ENCODE results near the gene ZSCAN31. TPM values are rescaled to one million over a fixed set of nuclear protein-coding genes. Genes with fewer than 3 reads are reported as not detected.

ZSCAN31 gene
- total and polyA plus RNA-seq, 9 of the 15 experiments (the other 6 are each of a cell fraction or from before 2014, with no cell fraction given), result 3.9 to 12.1 (median 7.0) TPM

DNA sequence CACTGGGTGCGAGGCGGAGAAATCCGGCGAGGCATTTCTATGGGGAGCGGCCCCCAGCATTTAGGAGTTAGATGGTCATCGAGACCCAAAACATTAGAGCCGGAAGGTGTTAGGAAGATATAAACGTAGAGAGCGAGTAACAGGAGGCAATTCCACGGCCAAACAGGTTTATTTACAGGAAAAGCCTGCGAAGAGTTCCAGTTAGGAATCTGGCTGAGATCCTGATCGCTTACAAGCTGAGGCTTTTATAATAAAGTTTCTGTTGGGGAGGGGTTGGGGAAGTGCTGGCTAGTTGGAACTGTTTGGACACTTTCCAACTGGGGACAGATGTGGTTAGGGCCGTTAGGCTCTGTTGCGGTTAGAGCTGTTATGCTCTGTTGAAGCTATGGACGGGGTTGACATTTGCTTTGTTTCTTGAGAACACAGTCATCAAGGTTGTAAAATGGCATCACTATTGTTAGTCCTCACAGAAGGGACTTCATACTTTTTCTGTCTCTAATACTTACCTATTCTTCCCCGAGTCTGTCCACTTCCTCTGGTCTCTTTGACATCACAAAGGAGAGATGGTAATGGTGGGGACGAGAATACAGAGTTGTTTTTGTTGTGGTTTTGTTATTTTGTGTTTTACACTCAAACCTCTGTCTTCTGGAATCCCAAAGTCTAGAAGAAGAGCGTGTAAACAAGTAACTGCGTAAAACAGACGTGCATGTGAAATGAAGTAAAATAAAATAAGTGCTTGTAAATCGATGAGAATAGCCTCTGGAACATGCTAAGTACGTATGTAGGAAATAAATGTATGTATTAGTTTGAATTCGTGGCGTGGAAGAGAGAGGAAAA lies 554 bp upstream of the ZSCAN31 start (continued):
- TF ChIP-seq JUND (IDR thresholded peaks at IDR 0.05; ENCODE audit: borderline replicate concordance, low read depth, low read length) (peak; percentile 60; the same call in 1 of the 2 replicates), JUND (tag; IDR thresholded peaks at IDR 0.05; ENCODE audit: borderline replicate concordance, low read depth, low read length) (peak; percentile 84; the same call in 2 of the 3 replicates), CSDE1 (IDR thresholded peaks at IDR 0.05) (peak in 1 of 2 experiments; percentile 39; a peak in 1 of 4 replicates), NFYB (IDR thresholded peaks at IDR 0.05; ENCODE audit: extremely low read depth, insufficient read length) (no peak), NCOR1 (IDR thresholded peaks at IDR 0.05) (peak; percentile 30; the same call in 1 of the 2 replicates), HSF4 (CRISPR knock-in tag; IDR thresholded peaks at IDR 0.05; ENCODE audit: borderline replicate concordance) (peak; percentile 86; the same call in 1 of the 2 replicates), CHCHD3 (CRISPR knock-in tag; IDR thresholded peaks at IDR 0.05) (peak; percentile 48; the same call in 1 of the 2 replicates), BCLAF1 (IDR thresholded peaks at IDR 0.05; ENCODE audit: borderline replicate concordance in 1 of 2, control insufficient read depth in 1 of 2, low read depth in 2 of 2, low read length in 1 of 2) (0 out of 4 replicates have a peak, but pooled peaks of 1 of the 2 experiments have one; percentile 40), PHF8 (IDR thresholded peaks at IDR 0.05; ENCODE audit: borderline replicate concordance, low read length) (no peak; the same call in 1 of the 2 replicates), HMBOX1 (IDR thresholded peaks at IDR 0.05) (peak; percentile 92), ZNF79 (CRISPR knock-in tag; IDR thresholded peaks at IDR 0.05; ENCODE audit: low read depth) (peak; percentile 95), LARP7 (IDR thresholded peaks at IDR 0.05) (no peak; the same call in 1 of the 2 replicates), MYNN (IDR thresholded peaks at IDR 0.05) (peak; percentile 57; the same call in 1 of the 2 replicates), MYNN (CRISPR knock-in tag; IDR thresholded peaks at IDR 0.05) (no peak)

All from K562 (cell line).